HepG2 (cell line): ENCODE results near the gene GRK5. TPM values are rescaled to one million over a fixed set of nuclear protein-coding genes. Genes with fewer than 3 reads are reported as not detected.

ENCODE experiments used
- ATAC-seq: fragments of 200-7000 bp; cut with Tn5 transposase; 3 replicates; pipeline ENCODE4 v1.9.1; 2020; ENCODE audit warnings: mild to moderate bottlenecking, moderate library complexity
- BruUV-seq: library from RNA; stranded (reverse); fragments of 400-500 nt; replicated peaks from 2 replicates; lab custom pipeline; 2021; lab: Mats Ljungman, UMichigan
- CTCF ChIA-PET: fragments of 300-600 bp; formaldehyde crosslinking; extraction: SDS; loops from one replicate; lab custom pipeline; 2021; ENCODE audit warnings: low total read pairs, inconsistent platforms, low intra/inter-chr PET ratio; lab: Yijun Ruan, JAX
- POLR2A ChIA-PET: fragments of 350-600 bp; sonication (Branson Sonifier 250); formaldehyde crosslinking; loops from one replicate; lab custom pipeline; 2020; ENCODE audit warnings: antibody characterized with exemption, inconsistent platforms; lab: Yijun Ruan, JAX
- DNase-seq: peaks from one replicate; pipeline ENCODE4 v3.0.0-alpha.2; 2015; ENCODE audit warnings: low spot score
- FAIRE-seq: peaks from 3 replicates; lab custom pipeline; 2011; peaks lifted over from hg19 to GRCh38; lab: Jason Lieb, UNC
- H2AFZ ChIP-seq: one replicate; pipeline ENCODE4 v1.6.1; 2011; ENCODE audit warnings: low read length, inconsistent platforms
- H3K27ac ChIP-seq: fragments of 300-600 bp; 3 replicates; pipeline ENCODE4 v1.8.0; 2011; ENCODE audit warnings: mixed run types, mild to moderate bottlenecking, mixed read lengths, low read length, inconsistent platforms; ENCODE audit not compliant: insufficient read depth; ENCODE audit errors: extremely low read length
- H3K27me3 ChIP-seq, 2 experiments: fragments of 200-600 bp in 1 of 2; 2 replicates in 1 of 2; 3 replicates in 1 of 2; pipeline versions ENCODE4 v1.6.0 to v1.8.0; 2011; ENCODE audit warnings: low read length in 2 of 2, mild to moderate bottlenecking in 2 of 2, moderate library complexity in 2 of 2, inconsistent platforms in 1 of 2; ENCODE audit not compliant: insufficient read depth in 2 of 2, control insufficient read depth in 1 of 2
- H3K36me3 ChIP-seq, 2 experiments: fragments of 200-600 bp in 1 of 2; replicated peaks in 1 of 2; 2 replicates in 1 of 2; 3 replicates in 1 of 2; pipeline versions ENCODE4 v1.5.1 to v1.8.0; 2011; ENCODE audit warnings: low read length in 2 of 2, inconsistent platforms in 1 of 2; ENCODE audit not compliant: insufficient read depth in 2 of 2, control insufficient read depth in 1 of 2
- H3K4me1 ChIP-seq: 2 replicates; pipeline ENCODE4 v1.5.1; 2012; ENCODE audit warnings: low read length, inconsistent platforms; ENCODE audit not compliant: insufficient read depth
- H3K4me2 ChIP-seq: 2 replicates; pipeline ENCODE4 v1.6.0; 2011; ENCODE audit warnings: low read depth, low read length, inconsistent platforms
- H3K4me3 ChIP-seq, 3 experiments: fragments of 200-600 bp in 1 of 3; sonication (generic), shearing (Covaris generic) in 1 of 3; replicated peaks in 1 of 3; 2 replicates each; pipeline ENCODE4 v1.5.1; 2011 to 2016; ENCODE audit warnings: low read length in 3 of 3, inconsistent platforms in 2 of 3, low read depth in 2 of 3, mild to moderate bottlenecking in 2 of 3, control low read depth in 1 of 3, mixed read lengths in 1 of 3; ENCODE audit not compliant: insufficient read depth in 1 of 3
- H3K79me2 ChIP-seq: one replicate; pipeline ENCODE4 v1.6.1; 2011; ENCODE audit warnings: low read length, inconsistent platforms; ENCODE audit not compliant: insufficient read depth
- H3K9ac ChIP-seq: 2 replicates; pipeline ENCODE4 v1.6.0; 2011; ENCODE audit warnings: mild to moderate bottlenecking, low read depth, low read length, inconsistent platforms; ENCODE audit not compliant: insufficient read depth
- H3K9me3 ChIP-seq: 2 replicates; pipeline ENCODE4 v1.5.1; 2012; ENCODE audit warnings: mild to moderate bottlenecking, low read length
- H4K20me1 ChIP-seq: 2 replicates; pipeline ENCODE4 v1.6.0; 2011; ENCODE audit warnings: inconsistent platforms, mild to moderate bottlenecking, low read length, moderate library complexity; ENCODE audit not compliant: insufficient read depth
- SMAD9 ChIP-seq: sonication (generic); formaldehyde crosslinking; IDR thresholded peaks from 2 replicates; pipeline ENCODE4 v1.5.1; 2020; ENCODE audit warnings: mild to moderate bottlenecking, missing genetic modification reagents
- TCF7L2 ChIP-seq: IDR thresholded peaks from 2 replicates; pipeline ENCODE4 v1.6.1; 2011; ENCODE audit warnings: mild to moderate bottlenecking, low read depth, low read length, moderate library complexity
- ZNF17 ChIP-seq: sonication (generic); formaldehyde crosslinking; IDR thresholded peaks from 2 replicates; pipeline ENCODE4 v1.5.0; 2020; ENCODE audit warnings: mild to moderate bottlenecking, missing genetic modification reagents
- ZNF253 ChIP-seq: sonication (generic); formaldehyde crosslinking; IDR thresholded peaks from 2 replicates; pipeline ENCODE4 v1.8.0; 2022; ENCODE audit warnings: mild to moderate bottlenecking, missing genetic modification reagents, borderline replicate concordance
- ZNF430 ChIP-seq: sonication (generic); formaldehyde crosslinking; IDR thresholded peaks from 2 replicates; pipeline ENCODE4 v1.9.0; 2021; ENCODE audit warnings: mild to moderate bottlenecking, missing genetic modification reagents
- ZNF496 ChIP-seq: sonication (generic); formaldehyde crosslinking; IDR thresholded peaks from 2 replicates; pipeline ENCODE4 v1.8.1; 2023; ENCODE audit warnings: mild to moderate bottlenecking, moderate library complexity, missing genetic modification reagents; ENCODE audit not compliant: insufficient replicate concordance
- ZNF766 ChIP-seq: sonication (generic); formaldehyde crosslinking; IDR thresholded peaks from 2 replicates; pipeline ENCODE4 v1.5.0; 2020; ENCODE audit warnings: missing genetic modification reagents, borderline replicate concordance
- WGBS: methylation state at CpG from one replicate; pipeline ENCODE4 v1.1.6; 2017; ENCODE audit warnings: low lambda C conversion rate; 5-methylcytosine and 5-hydroxymethylcytosine counted together
- in situ Hi-C: cut with HindIII; loops from 2 replicates; pipeline ENCODE4 v1.10.0; 2017; ENCODE audit warnings: low pct_unique_long_range_greater_than_20kb; ENCODE audit not compliant: extremely low pct_ligation_motif_present
- intact Hi-C: fragments of 100-400 bp; cut with micrococcal nuclease; formaldehyde crosslinking; loops from one replicate; pipeline ENCODE4 v1.10.0; 2022; ENCODE audit not compliant: unreplicated experiment
- polyA plus RNA-seq, 8 experiments: library from polyadenylated mRNA; depleted of rRNA in 3 of 8; stranded (reverse) in 7 of 8; unstranded in 1 of 8; fragments of >200 nt; fragmentation: Illumina TruSeq in 4 of 8; extraction: Trizol in 4 of 8; gene quantifications; 2 replicates each; pipeline versions ENCODE4 v1.2.1 to v1.2.3, GENCODE V29; 2011 to 2016; ENCODE audit warnings: low read depth in 4 of 8, missing spikeins in 1 of 8, mixed read lengths in 1 of 8; ENCODE audit not compliant: insufficient read depth in 1 of 8
- total RNA-seq, 5 experiments: library from RNA; depleted of rRNA; stranded (reverse); fragments of >200 nt; fragmentation: Illumina TruSeq; extraction: Trizol; gene quantifications; 2 replicates each; pipeline ENCODE4 v1.2.3, GENCODE V29; 2016; ENCODE audit warnings: low read depth in 1 of 5
- TF ChIP-seq, protein P1 (sequence below): sonication (generic); formaldehyde crosslinking; IDR thresholded peaks from one replicate; pipeline ENCODE4 v1.5.1; 2020; ENCODE audit warnings: mild to moderate bottlenecking, missing genetic modification reagents; ENCODE audit errors: not compliant biosample characterization

GRK5 gene
- total and polyA plus RNA-seq, 2 of the 13 experiments (the other 11 are each of a cell fraction or from before 2014, with no cell fraction given): 10.4 to 12.6 TPM

DNA sequence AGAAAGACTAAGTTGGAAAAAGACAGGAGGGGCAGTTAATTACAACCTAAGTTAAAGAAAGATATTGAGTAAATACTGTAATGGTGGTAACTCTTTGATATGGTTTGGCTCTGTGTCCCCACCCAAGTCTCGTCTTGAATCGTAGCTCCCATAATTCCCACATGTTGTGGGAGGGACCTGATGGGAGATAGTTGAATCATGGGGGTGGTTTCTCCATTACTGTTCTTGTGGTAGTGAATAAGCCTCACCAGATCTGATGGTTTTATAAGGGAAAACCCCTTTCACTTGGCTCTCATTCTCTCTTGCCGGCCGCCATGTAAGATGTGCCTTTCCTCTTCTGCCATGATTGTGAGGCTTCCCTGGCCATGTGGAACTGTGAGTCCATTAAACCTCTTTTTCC lies 143.8 kb downstream of the GRK5 start:
- Histone ChIP-seq H3K27me3 (no peaks in the 10 kb centered on the region), H3K4me2 (no peak overlapping the region), H3K4me1 (no peaks in the 10 kb centered on the region), H3K9ac (no peak overlapping the region), H3K36me3 (no peaks in the 10 kb centered on the region), H3K4me3 (no peak overlapping the region), H3K27ac (no peak overlapping the region), H4K20me1 (no peaks in the 10 kb centered on the region), H2AFZ (no peak overlapping the region), H3K9me3 (peaks cover 10% of the 10 kb centered on the region), H3K79me2 (peaks cover 2% of the 10 kb centered on the region)
- DNase-seq (no peak), ATAC-seq (no peak), FAIRE-seq (no peak)
- ChIA-PET POLR2A (no interaction called here), CTCF (no interaction called here)
- 99% methylated on average over 4 of the region's 4 CpGs for WGBS
- TF ChIP-seq ZNF766 (CRISPR knock-in tag) (no peak), TCF7L2 (no peak), SMAD9 (CRISPR knock-in tag) (no peak), ZNF430 (CRISPR knock-in tag) (peak; percentile 61; the same call in 1 of the 2 replicates), ZNF253 (CRISPR knock-in tag) (no peak), ZNF17 (CRISPR knock-in tag) (no peak), ZNF496 (CRISPR knock-in tag) (no peak)
- TF ChIP-seq, protein P1, sequence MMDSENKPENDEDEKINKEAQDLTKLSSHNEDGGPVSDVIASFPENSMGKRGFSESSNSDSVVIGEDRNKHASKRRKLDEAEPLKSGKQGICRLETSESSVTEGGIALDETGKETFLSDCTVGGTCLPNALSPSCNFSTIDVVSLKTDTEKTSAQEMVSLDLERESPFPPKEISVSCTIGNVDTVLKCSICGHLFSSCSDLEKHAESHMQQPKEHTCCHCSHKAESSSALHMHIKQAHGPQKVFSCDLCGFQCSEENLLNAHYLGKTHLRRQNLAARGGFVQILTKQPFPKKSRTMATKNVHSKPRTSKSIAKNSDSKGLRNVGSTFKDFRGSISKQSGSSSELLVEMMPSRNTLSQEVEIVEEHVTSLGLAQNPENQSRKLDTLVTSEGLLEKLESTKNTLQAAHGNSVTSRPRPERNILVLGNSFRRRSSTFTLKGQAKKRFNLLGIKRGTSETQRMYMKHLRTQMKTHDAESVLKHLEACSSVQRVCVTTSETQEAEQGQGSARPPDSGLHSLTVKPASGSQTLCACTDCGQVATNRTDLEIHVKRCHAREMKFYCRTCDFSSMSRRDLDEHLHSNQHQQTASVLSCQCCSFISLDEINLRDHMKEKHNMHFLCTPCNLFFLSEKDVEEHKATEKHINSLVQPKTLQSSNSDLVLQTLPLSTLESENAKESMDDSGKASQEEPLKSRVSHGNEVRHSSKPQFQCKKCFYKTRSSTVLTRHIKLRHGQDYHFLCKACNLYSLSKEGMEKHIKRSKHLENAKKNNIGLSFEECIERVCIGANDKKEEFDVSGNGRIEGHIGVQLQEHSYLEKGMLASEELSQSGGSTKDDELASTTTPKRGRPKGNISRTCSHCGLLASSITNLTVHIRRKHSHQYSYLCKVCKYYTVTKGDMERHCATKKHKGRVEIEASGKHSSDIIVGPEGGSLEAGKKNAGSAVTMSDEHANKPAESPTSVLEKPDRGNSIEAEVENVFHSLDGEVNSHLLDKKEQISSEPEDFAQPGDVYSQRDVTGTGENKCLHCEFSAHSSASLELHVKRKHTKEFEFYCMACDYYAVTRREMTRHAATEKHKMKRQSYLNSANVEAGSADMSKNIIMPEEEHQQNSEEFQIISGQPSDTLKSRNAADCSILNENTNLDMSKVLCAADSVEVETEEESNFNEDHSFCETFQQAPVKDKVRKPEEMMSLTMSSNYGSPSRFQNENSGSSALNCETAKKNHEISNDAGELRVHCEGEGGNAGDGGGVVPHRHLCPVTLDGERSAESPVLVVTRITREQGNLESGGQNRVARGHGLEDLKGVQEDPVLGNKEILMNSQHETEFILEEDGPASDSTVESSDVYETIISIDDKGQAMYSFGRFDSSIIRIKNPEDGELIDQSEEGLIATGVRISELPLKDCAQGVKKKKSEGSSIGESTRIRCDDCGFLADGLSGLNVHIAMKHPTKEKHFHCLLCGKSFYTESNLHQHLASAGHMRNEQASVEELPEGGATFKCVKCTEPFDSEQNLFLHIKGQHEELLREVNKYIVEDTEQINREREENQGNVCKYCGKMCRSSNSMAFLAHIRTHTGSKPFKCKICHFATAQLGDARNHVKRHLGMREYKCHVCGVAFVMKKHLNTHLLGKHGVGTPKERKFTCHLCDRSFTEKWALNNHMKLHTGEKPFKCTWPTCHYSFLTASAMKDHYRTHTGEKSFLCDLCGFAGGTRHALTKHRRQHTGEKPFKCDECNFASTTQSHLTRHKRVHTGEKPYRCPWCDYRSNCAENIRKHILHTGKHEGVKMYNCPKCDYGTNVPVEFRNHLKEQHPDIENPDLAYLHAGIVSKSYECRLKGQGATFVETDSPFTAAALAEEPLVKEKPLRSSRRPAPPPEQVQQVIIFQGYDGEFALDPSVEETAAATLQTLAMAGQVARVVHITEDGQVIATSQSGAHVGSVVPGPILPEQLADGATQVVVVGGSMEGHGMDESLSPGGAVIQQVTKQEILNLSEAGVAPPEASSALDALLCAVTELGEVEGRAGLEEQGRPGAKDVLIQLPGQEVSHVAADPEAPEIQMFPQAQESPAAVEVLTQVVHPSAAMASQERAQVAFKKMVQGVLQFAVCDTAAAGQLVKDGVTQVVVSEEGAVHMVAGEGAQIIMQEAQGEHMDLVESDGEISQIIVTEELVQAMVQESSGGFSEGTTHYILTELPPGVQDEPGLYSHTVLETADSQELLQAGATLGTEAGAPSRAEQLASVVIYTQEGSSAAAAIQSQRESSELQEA: no peak
- no TSS peak for BruUV-seq
- in situ Hi-C loops: no loop called here
- intact Hi-C loops: no loop called here
